ENCODE data around the gene SERPINB4. TPM values are rescaled to one million over a fixed set of nuclear protein-coding genes. Genes with fewer than 3 reads are reported as not detected.
"Not testable (repeated sequence)": the region's sequence is repeated elsewhere in the genome, so short reads cannot be mapped to it uniquely, and the experiment has no call there.

The SERPINB4 gene
- total RNA-seq: not detected

GRCh38 chr18:63644142-63644541 lies at the start of gene SERPINB4:
TSS of gene SERPINB4 (minus strand) at chr18:63644256. CDS start at chr18:63643577, 679 bp downstream.
- H3K9me3 Mint-ChIP-seq; H3K36me3 Mint-ChIP-seq (ENCODE audit: insufficient read depth); H3K4me3 Mint-ChIP-seq: not testable (repeated sequence)

GRCh38 chr18:63689064-63689463 lies 45.0 kb upstream of the SERPINB4 start:
- no peak for DNase-seq
- no peaks in the 10 kb centered on the region for H3K36me3 Mint-ChIP-seq (ENCODE audit: insufficient read depth)
- H3K4me3 Mint-ChIP-seq: no peak overlapping the region
- H3K4me1 Mint-ChIP-seq (ENCODE audit: low read depth): no peaks in the 10 kb centered on the region
- H3K27me3 Mint-ChIP-seq (ENCODE audit: low read depth): peaks cover 6% of the 10 kb centered on the region
- ATAC-seq: no peak
- H3K9me3 Mint-ChIP-seq: peaks cover 10% of the 10 kb centered on the region

More at GRCh38 chr18:63644142-63644541, at the start of gene SERPINB4:
- H3K27me3 Mint-ChIP-seq (ENCODE audit: low read depth); H3K4me1 Mint-ChIP-seq (ENCODE audit: low read depth); DNase-seq; ATAC-seq: not testable (repeated sequence)

- Mint-ChIP-seq H3K4me1 (ENCODE audit: low read depth) (no peaks in the 10 kb centered on the region), H3K9me3 (peaks cover 10% of the 10 kb centered on the region), H3K27me3 (ENCODE audit: low read depth) (peaks cover 6% of the 10 kb centered on the region), H3K36me3 (ENCODE audit: insufficient read depth) (no peaks in the 10 kb centered on the region), H3K4me3 (no peak overlapping the region)
- ATAC-seq: no peak
- DNase-seq: no peak
These were observed 42.8 kb upstream of the SERPINB4 start for GRCh38 chr18:63686871-63687270.

DNA sequence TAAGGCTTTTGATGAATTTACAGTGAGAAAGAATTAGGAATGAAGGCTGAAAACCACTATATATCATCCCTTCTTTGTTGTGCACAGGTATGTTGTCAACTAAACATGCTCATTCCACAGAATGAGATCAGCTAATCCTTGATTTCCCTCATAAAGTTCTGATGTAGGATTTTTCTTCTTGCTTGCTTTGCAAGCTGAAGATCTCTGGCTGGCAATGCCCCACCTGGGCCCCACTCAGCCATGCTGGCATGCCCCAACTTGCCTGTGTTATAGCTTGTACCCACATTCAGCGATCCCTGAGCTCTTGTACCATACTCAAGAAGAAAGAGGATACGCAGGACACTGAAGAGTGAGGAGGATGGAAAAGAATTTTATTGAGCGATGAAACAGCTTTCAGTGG lies 40.7 kb upstream of the SERPINB4 start:
- H3K4me1 Mint-ChIP-seq (ENCODE audit: low read depth): no peaks in the 10 kb centered on the region
- no peak overlapping the region for H3K4me3 Mint-ChIP-seq
- ATAC-seq: no peak
- no peak for DNase-seq
- H3K36me3 Mint-ChIP-seq (ENCODE audit: insufficient read depth): no peaks in the 10 kb centered on the region
- H3K27me3 Mint-ChIP-seq (ENCODE audit: low read depth): peaks cover 6% of the 10 kb centered on the region
- no peaks in the 10 kb centered on the region for H3K9me3 Mint-ChIP-seq

- Mint-ChIP-seq H3K4me1 (ENCODE audit: low read depth) (no peaks in the 10 kb centered on the region), H3K36me3 (ENCODE audit: insufficient read depth) (no peaks in the 10 kb centered on the region), H3K27me3 (ENCODE audit: low read depth) (peaks cover 6% of the 10 kb centered on the region), H3K9me3 (no peaks in the 10 kb centered on the region), H3K4me3 (no peak overlapping the region)
- DNase-seq (no peak), ATAC-seq (no peak)
These were observed 39.8 kb upstream of the SERPINB4 start for GRCh38 chr18:63683890-63684289.

DNA sequence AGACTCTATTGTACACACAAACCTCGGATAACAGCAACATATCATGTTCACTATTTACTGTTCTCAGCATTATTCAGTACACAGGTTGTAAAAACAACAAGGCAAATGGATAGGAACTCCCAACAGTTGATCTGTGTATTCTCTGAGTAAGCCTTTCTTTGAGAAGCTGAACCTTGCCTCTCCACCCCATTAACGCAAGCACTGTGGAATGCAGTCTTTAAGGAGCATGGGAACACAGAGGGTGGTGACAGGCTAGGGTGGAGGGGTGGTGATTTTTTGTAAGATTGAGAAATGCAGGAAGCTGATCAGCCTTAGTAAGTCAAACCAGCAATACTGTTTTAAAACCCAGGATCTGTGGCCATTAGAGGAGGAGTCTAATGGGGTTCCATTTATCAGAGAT lies 39.1 kb upstream of the SERPINB4 start:
- Mint-ChIP-seq H3K4me1 (ENCODE audit: low read depth) (no peaks in the 10 kb centered on the region), H3K9me3 (no peaks in the 10 kb centered on the region), H3K36me3 (ENCODE audit: insufficient read depth) (no peaks in the 10 kb centered on the region), H3K4me3 (no peak overlapping the region), H3K27me3 (ENCODE audit: low read depth) (peaks cover 6% of the 10 kb centered on the region)
- DNase-seq (no peak), ATAC-seq (no peak)

DNA sequence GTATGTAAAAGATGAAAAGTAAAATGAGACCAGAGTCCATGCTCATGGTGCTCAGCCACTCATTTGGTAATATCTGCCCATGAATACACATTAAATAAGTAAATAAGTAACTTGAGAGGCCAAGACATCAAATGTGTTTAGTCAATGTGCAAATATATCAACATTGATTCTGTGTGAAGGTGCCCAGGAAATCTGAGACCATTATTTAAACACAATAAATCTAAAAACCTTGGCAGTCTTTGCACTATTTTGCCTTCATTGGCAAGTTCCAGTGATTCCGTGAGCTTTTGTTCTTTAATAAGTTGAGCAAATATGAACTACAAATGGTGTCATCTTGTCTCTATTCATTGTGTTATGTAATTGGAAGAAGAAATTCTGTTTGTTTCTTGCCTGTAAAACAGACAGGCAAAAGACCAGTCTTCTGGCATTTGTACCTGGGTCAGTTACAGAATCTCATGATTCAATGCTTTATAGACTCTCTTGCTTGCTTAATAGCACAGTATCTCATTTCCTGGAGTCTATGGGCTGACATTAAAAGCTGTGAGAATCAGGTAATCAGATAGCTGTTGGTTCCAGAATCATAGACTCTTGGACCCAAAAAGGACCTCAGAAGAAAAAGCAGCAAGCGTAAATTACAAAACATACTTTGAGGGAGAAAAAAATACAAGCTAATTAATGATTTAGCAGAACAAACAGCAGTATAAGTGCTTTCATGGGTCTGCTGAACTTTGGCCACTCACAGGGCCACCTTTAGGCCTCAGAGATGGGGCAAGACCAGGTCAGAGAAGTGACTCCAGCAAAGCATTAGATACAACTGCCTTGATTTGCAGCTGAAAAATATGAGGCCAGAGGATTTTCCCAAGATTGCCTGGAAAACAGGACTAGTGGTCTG lies 37.6 kb upstream of the SERPINB4 start:
- H3K4me3 Mint-ChIP-seq: no peak overlapping the region
- peaks cover 6% of the 10 kb centered on the region for H3K27me3 Mint-ChIP-seq (ENCODE audit: low read depth)
- ATAC-seq: no peak
- no peaks in the 10 kb centered on the region for H3K36me3 Mint-ChIP-seq (ENCODE audit: insufficient read depth)
- no peaks in the 10 kb centered on the region for H3K4me1 Mint-ChIP-seq (ENCODE audit: low read depth)
- no peak for DNase-seq
- no peaks in the 10 kb centered on the region for H3K9me3 Mint-ChIP-seq

- Mint-ChIP-seq H3K4me1 (ENCODE audit: low read depth) (no peaks in the 10 kb centered on the region), H3K4me3 (no peak overlapping the region), H3K36me3 (ENCODE audit: insufficient read depth) (no peaks in the 10 kb centered on the region), H3K27me3 (ENCODE audit: low read depth) (peaks cover 4% of the 10 kb centered on the region), H3K9me3 (no peaks in the 10 kb centered on the region)
- DNase-seq (no peak), ATAC-seq (no peak)
These were observed 36.0 kb upstream of the SERPINB4 start for GRCh38 chr18:63679820-63680606.

- Mint-ChIP-seq H3K4me1 (ENCODE audit: low read depth) (no peaks in the 10 kb centered on the region), H3K36me3 (ENCODE audit: insufficient read depth) (no peaks in the 10 kb centered on the region), H3K4me3 (no peak overlapping the region), H3K9me3 (no peaks in the 10 kb centered on the region), H3K27me3 (ENCODE audit: low read depth) (no peaks in the 10 kb centered on the region)
- ATAC-seq (no peak), DNase-seq (no peak)
These were observed 33.6 kb upstream of the SERPINB4 start for GRCh38 chr18:63677500-63678225.

GRCh38 chr18:63676526-63677323 lies 32.7 kb upstream of the SERPINB4 start:
- H3K9me3 Mint-ChIP-seq: no peaks in the 10 kb centered on the region
- ATAC-seq (no peak), DNase-seq (no peak)
- H3K4me1 Mint-ChIP-seq (ENCODE audit: low read depth): no peaks in the 10 kb centered on the region
- no peaks in the 10 kb centered on the region for H3K27me3 Mint-ChIP-seq (ENCODE audit: low read depth)
- H3K36me3 Mint-ChIP-seq (ENCODE audit: insufficient read depth): no peaks in the 10 kb centered on the region
- H3K4me3 Mint-ChIP-seq: no peak overlapping the region

DNA sequence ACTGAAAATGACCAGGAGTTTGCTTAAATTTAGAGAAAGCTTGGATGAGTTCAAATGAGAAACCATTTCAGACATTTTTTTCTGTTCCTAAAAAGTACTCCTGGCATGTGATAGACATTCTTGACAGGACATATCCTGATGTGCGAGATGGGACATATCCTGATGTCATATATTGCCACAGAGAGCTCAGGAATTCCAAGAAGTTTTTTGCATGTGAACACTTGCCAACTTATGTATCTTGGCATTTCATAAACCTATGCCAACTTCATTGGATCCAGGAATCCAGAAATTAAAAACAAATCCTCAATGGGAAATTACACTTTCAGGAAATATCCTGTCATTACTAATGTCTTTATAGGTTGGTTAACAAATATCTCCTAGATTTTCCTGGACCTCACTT lies 20.5 kb upstream of the SERPINB4 start:
- DNase-seq (no peak), ATAC-seq (no peak)
- H3K36me3 Mint-ChIP-seq (ENCODE audit: insufficient read depth): no peaks in the 10 kb centered on the region
- no peaks in the 10 kb centered on the region for H3K27me3 Mint-ChIP-seq (ENCODE audit: low read depth)
- H3K4me1 Mint-ChIP-seq (ENCODE audit: low read depth): no peaks in the 10 kb centered on the region
- H3K9me3 Mint-ChIP-seq: peaks cover 11% of the 10 kb centered on the region
- H3K4me3 Mint-ChIP-seq: no peak overlapping the region

DNA sequence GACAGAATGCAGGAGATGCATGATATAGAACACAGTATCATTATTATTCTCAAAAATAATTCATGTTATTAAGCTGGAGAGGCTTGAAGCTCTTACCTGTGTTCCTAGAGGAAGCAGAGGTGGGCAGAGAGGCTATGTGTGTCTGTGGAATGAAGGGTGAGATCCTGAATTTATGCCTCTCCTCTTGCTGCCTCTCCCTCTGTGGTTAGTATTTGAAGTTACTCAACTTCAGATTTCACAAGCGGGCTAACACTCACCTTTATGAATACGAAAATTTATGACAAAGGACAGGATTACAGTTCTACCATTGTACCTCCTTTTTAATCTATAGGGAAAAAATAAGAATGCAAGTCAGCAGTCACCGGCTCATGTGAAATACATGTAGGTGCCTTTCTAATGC lies 17.7 kb upstream of the SERPINB4 start, which contains the start of gene SERPINB3:
TSS of gene SERPINB3 (minus strand) at position 144 of the 400 bp plus-strand sequence. CDS start 677 bp downstream, outside the sequence.
- not testable (repeated sequence) for H3K36me3 Mint-ChIP-seq (ENCODE audit: insufficient read depth); H3K4me3 Mint-ChIP-seq; DNase-seq; H3K27me3 Mint-ChIP-seq (ENCODE audit: low read depth); ATAC-seq; H3K4me1 Mint-ChIP-seq (ENCODE audit: low read depth); H3K9me3 Mint-ChIP-seq

GRCh38 chr18:63658920-63659319 lies 14.9 kb upstream of the SERPINB4 start:
- H3K4me3 Mint-ChIP-seq; H3K36me3 Mint-ChIP-seq (ENCODE audit: insufficient read depth); DNase-seq; ATAC-seq; H3K9me3 Mint-ChIP-seq; H3K4me1 Mint-ChIP-seq (ENCODE audit: low read depth); H3K27me3 Mint-ChIP-seq (ENCODE audit: low read depth): not testable (repeated sequence)
